DND-41 (cell line): ENCODE results near the gene TUBA1C.

Experiments used
- ATAC-seq: fragments of 200-7000 bp; cut with Tn5 transposase; 3 replicates; pipeline ENCODE4 v1.9.1; 2021; ENCODE audit warnings: low read depth; ENCODE audit not compliant: insufficient read depth
- DNase-seq: peaks from one replicate; pipeline ENCODE4 v3.0.0-alpha.2; 2020
- H2AFZ ChIP-seq: 2 replicates; pipeline ENCODE4 v1.6.0; 2012; ENCODE audit warnings: low read depth, low read length
- H3K27ac ChIP-seq: 2 replicates; pipeline ENCODE4 v1.5.1; 2012; ENCODE audit warnings: low read length, inconsistent platforms
- H3K27me3 ChIP-seq: fragments of 200-600 bp; sonication (generic); 2 replicates; pipeline ENCODE4 v1.6.0; 2012; ENCODE audit warnings: low read length, mild to moderate bottlenecking, inconsistent platforms; ENCODE audit not compliant: insufficient read depth, poor library complexity
- H3K36me3 ChIP-seq: 2 replicates; pipeline ENCODE4 v1.5.1; 2012; ENCODE audit warnings: low read length, inconsistent platforms; ENCODE audit not compliant: insufficient read depth
- H3K4me1 ChIP-seq: 2 replicates; pipeline ENCODE4 v1.5.1; 2012; ENCODE audit warnings: mild to moderate bottlenecking, low read length; ENCODE audit not compliant: insufficient read depth
- H3K4me2 ChIP-seq: 2 replicates; pipeline ENCODE4 v1.6.0; 2012; ENCODE audit warnings: mild to moderate bottlenecking, moderate library complexity, low read length, inconsistent platforms; ENCODE audit not compliant: insufficient read depth
- H3K4me3 ChIP-seq, 2 experiments: fragments of 200-600 bp in 1 of 2; shearing (Covaris generic) in 1 of 2; 2 replicates each; pipeline ENCODE4 v1.5.1; 2012 to 2016; ENCODE audit warnings: inconsistent platforms in 2 of 2, low read length in 2 of 2, mild to moderate bottlenecking in 2 of 2, low read depth in 1 of 2, moderate library complexity in 1 of 2
- H3K79me2 ChIP-seq: 2 replicates; pipeline ENCODE4 v1.6.0; 2012; ENCODE audit warnings: low read length, inconsistent platforms; ENCODE audit not compliant: insufficient read depth
- H3K9ac ChIP-seq: 2 replicates; pipeline ENCODE4 v1.6.0; 2012; ENCODE audit warnings: low read depth, mild to moderate bottlenecking, inconsistent platforms, low read length, moderate library complexity
- H3K9me3 ChIP-seq: 2 replicates; pipeline ENCODE4 v1.5.1; 2012; ENCODE audit warnings: low read length, moderate library complexity, mild to moderate bottlenecking, inconsistent platforms; ENCODE audit not compliant: insufficient read depth, severe bottlenecking
- H4K20me1 ChIP-seq: 2 replicates; pipeline ENCODE4 v1.6.0; 2012; ENCODE audit warnings: low read length; ENCODE audit not compliant: insufficient read depth
- EZH2 ChIP-seq: IDR thresholded peaks from 3 replicates; pipeline ENCODE4 v1.6.1; 2012; ENCODE audit warnings: borderline replicate concordance, low read depth, mild to moderate bottlenecking, moderate library complexity, low read length, inconsistent platforms; ENCODE audit not compliant: severe bottlenecking
- TF ChIP-seq, protein P1 (sequence below): IDR thresholded peaks from 2 replicates; pipeline ENCODE4 v1.5.1; 2012; ENCODE audit warnings: borderline replicate concordance, low read length, moderate library complexity, mild to moderate bottlenecking; ENCODE audit not compliant: poor library complexity, severe bottlenecking; ENCODE audit errors: extremely low read depth

Gene TUBA1C

DNA sequence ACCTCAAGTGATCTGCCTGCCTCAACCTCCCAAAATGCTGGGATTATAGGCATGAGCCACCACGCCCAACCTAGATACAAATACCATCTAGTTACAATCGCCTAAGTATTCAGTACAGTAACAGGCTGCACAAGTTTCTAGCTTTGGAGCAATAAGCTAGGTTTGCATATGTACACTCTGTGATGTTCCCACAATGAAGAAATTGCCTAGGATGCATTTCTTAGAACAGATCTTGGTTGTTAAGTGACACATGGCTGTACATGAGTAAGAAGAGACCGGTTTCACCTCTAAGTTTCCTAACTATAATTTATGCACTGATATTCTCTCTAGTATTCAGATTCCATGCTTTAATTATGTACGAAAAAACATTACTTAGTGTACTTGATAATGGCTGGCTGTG is 5.4 kb upstream of the TUBA1C start:
- DNase-seq (no peak), ATAC-seq (no peak)
- Histone ChIP-seq H3K36me3 (peaks cover 2% of the 10 kb centered on the region; the same call in 1 of the 2 replicates), H3K9ac (no peak overlapping the region), H2AFZ (no peak overlapping the region), H3K4me2 (no peak overlapping the region), H3K4me1 (peaks cover 14% of the 10 kb centered on the region), H3K27me3 (no peaks in the 10 kb centered on the region), H4K20me1 (no peaks in the 10 kb centered on the region), H3K27ac (no peak overlapping the region), H3K4me3 (no peak overlapping the region), H3K79me2 (peaks cover 4% of the 10 kb centered on the region), H3K9me3 (no peaks in the 10 kb centered on the region)
- TF ChIP-seq, protein P1, sequence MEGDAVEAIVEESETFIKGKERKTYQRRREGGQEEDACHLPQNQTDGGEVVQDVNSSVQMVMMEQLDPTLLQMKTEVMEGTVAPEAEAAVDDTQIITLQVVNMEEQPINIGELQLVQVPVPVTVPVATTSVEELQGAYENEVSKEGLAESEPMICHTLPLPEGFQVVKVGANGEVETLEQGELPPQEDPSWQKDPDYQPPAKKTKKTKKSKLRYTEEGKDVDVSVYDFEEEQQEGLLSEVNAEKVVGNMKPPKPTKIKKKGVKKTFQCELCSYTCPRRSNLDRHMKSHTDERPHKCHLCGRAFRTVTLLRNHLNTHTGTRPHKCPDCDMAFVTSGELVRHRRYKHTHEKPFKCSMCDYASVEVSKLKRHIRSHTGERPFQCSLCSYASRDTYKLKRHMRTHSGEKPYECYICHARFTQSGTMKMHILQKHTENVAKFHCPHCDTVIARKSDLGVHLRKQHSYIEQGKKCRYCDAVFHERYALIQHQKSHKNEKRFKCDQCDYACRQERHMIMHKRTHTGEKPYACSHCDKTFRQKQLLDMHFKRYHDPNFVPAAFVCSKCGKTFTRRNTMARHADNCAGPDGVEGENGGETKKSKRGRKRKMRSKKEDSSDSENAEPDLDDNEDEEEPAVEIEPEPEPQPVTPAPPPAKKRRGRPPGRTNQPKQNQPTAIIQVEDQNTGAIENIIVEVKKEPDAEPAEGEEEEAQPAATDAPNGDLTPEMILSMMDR = no peak
- no peak for TF ChIP-seq EZH2

DNA sequence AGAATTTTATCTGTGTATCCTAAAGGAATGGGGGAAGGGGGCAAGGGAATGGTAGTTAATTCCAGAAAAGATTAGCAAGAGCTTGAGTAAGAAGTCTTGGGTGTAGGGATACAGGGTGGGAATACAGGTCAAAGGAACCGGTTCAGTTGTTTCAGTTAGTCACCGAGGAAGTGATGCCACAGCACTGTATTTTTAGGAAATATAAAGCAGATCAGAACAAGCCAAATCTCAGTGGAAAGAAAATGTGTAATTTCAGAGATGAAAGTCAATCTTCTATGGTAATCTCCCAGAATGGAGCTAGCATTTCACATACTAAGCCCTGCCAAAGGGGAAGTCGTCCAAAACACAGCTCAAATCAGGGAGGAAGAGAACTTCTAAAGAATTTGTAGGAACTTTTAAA is 4.7 kb upstream of the TUBA1C start:
- DNase-seq = no peak
- H3K36me3 ChIP-seq = peaks cover 6% of the 10 kb centered on the region; the same call in 1 of the 2 replicates
- no peak overlapping the region for H2AFZ ChIP-seq
- H3K9ac ChIP-seq = no peak overlapping the region
- no peak overlapping the region for H3K4me2 ChIP-seq
- no peak for ATAC-seq
- peaks cover 14% of the 10 kb centered on the region for H3K4me1 ChIP-seq
- H3K9me3 ChIP-seq = no peaks in the 10 kb centered on the region
- H3K4me3 ChIP-seq = no peak overlapping the region
- no peak overlapping the region for H3K27ac ChIP-seq
- TF ChIP-seq EZH2 = no peak
- H3K27me3 ChIP-seq = no peaks in the 10 kb centered on the region
- H4K20me1 ChIP-seq = no peaks in the 10 kb centered on the region
- peaks cover 10% of the 10 kb centered on the region for H3K79me2 ChIP-seq

DNA sequence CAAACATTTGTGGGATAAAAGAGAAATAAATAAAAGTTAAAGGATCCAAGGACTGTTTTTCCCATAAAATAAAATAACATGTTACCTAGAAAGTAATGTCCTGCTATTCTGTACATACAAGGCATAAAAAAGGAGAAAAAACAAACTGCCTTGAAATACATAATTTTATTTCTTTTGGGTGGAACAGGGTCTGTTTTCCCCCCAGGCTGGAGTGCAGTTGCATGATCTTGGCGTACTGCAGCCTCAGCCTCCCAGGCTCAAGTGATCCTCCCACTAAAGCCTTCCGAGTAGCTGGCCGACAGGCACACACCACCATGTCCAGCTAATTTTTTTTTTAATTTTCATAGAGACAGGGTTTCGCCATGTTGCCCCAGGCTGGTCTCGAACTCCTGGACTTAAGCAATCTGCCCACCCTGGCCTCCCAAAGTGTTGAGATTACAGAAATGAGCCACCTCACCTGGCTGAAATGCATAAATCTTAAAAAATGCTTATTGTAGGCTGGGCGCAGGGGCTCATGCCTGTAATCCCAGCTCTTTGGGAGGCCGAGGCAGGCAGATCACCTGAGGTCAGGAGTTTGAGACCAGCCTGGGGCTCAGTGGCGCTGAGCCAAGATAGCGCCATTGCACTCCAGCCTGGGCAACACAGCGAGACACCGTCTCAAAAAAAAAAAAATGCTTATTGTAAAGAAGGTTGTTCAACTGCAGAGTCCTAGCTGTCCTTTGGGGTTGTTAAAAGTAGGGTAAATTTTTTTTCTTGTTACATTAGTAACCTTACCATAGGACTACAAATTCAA is 4.1 kb upstream of the TUBA1C start:
- Histone ChIP-seq H3K79me2 (peaks cover 16% of the 10 kb centered on the region), H3K36me3 (peaks cover 7% of the 10 kb centered on the region; the same call in 1 of the 2 replicates), H3K4me3 (no peak overlapping the region), H3K9me3 (no peaks in the 10 kb centered on the region), H3K9ac (no peak overlapping the region), H3K27me3 (no peaks in the 10 kb centered on the region), H3K4me1 (peaks cover 16% of the 10 kb centered on the region), H3K27ac (no peak overlapping the region), H3K4me2 (no peak overlapping the region), H2AFZ (no peak overlapping the region), H4K20me1 (no peaks in the 10 kb centered on the region)
- DNase-seq (no peak), ATAC-seq (no peak)
- TF ChIP-seq, protein P1 = no peak
- TF ChIP-seq EZH2 = no peak

DNA sequence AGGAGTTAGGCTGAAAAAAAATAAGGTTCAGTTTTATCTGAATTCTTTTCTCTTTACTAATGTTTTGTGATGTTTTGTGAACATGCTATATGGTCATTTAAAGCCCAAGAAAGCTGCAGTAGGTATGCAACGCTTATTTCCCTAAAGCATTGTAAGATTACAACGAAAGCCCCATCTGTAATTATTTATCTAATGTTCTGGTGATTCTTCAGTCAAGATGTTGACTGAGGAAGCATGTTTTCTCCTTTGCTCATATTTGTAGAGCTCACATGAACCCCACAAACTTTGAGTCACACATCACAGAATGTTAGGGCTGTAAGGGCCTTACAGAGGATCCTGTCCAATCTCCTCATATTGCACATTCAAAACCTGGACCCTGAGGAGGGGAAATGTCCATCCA is 3.2 kb upstream of the TUBA1C start:
- TF ChIP-seq EZH2 = no peak
- TF ChIP-seq, protein P1 = no peak
- DNase-seq (no peak), ATAC-seq (no peak)
- no peaks in the 10 kb centered on the region for H3K27me3 ChIP-seq
- H3K27ac ChIP-seq = no peak overlapping the region
- H4K20me1 ChIP-seq = peaks cover 4% of the 10 kb centered on the region; the same call in 1 of the 2 replicates
- peaks cover 26% of the 10 kb centered on the region for H3K79me2 ChIP-seq
- no peaks in the 10 kb centered on the region for H3K9me3 ChIP-seq
- H3K4me3 ChIP-seq = no peak overlapping the region
- peaks cover 25% of the 10 kb centered on the region for H3K4me1 ChIP-seq
- no peak overlapping the region for H2AFZ ChIP-seq
- peaks cover 11% of the 10 kb centered on the region for H3K36me3 ChIP-seq
- no peak overlapping the region for H3K4me2 ChIP-seq
- no peak overlapping the region for H3K9ac ChIP-seq
